HG03045 (cell line): ENCODE results near the gene KSR2.
"Not testable (repeated sequence)": the region's sequence is repeated elsewhere in the genome, so short reads cannot be mapped to it uniquely, and the experiment has no call there.

Experiments used
- ATAC-seq: cut with Tn5 transposase; IDR thresholded peaks from one replicate; pipeline ENCODE4 v1.9.1; 2021; ENCODE audit warnings: mild to moderate bottlenecking, moderate library complexity; ENCODE audit not compliant: unreplicated experiment

Gene KSR2

GRCh38 chr12:117968826-117969659, at the start of gene KSR2:
KSR2 (minus strand) TSS chr12:117968990; CDS start chr12:117968255, 735 bp downstream.
- ATAC-seq = peak; percentile 69

GRCh38 chr12:118017926-118018325, 49.1 kb upstream of the KSR2 start:
- no peak for ATAC-seq

- peak; percentile 99 for ATAC-seq
Observed at GRCh38 chr12:118016424-118017264, 47.9 kb upstream of the KSR2 start, which contains the start of gene RFC5. RFC5 (plus strand) TSS chr12:118016703; CDS start chr12:118016828, 125 bp downstream.

- no peak for ATAC-seq
Observed at GRCh38 chr12:118015944-118016343, 47.2 kb upstream of the KSR2 start.

GRCh38 chr12:118015306-118015705, 46.5 kb upstream of the KSR2 start:
- no peak for ATAC-seq

- ATAC-seq = no peak
Observed at GRCh38 chr12:118013283-118013682, 44.5 kb upstream of the KSR2 start.

- no peak for ATAC-seq
Observed at GRCh38 chr12:118011961-118012360, 43.2 kb upstream of the KSR2 start.

GRCh38 chr12:118011377-118011776, 42.6 kb upstream of the KSR2 start:
- no peak for ATAC-seq

GRCh38 chr12:118010903-118011302, 42.1 kb upstream of the KSR2 start:
- no peak for ATAC-seq

GRCh38 chr12:117999806-118000205, 31.0 kb upstream of the KSR2 start:
- ATAC-seq = not testable (repeated sequence)

- ATAC-seq = no peak
Observed at GRCh38 chr12:117998719-117999118, 29.9 kb upstream of the KSR2 start.

- no peak for ATAC-seq
Observed at GRCh38 chr12:117994551-117995438, 26.0 kb upstream of the KSR2 start.

- no peak for ATAC-seq
Observed at GRCh38 chr12:117986705-117987469, 18.1 kb upstream of the KSR2 start.

GRCh38 chr12:117985182-117985581, 16.4 kb upstream of the KSR2 start:
- no peak for ATAC-seq

GRCh38 chr12:117981267-117981666, 12.5 kb upstream of the KSR2 start:
- no peak for ATAC-seq

- no peak for ATAC-seq
Observed at GRCh38 chr12:117980616-117981015, 11.8 kb upstream of the KSR2 start.

- ATAC-seq = no peak
Observed at GRCh38 chr12:117977373-117977772, 8.6 kb upstream of the KSR2 start.

- no peak for ATAC-seq
Observed at GRCh38 chr12:117975006-117975405, 6.2 kb upstream of the KSR2 start.

- ATAC-seq = no peak
Observed at GRCh38 chr12:117972301-117972700, 3.5 kb upstream of the KSR2 start.

- ATAC-seq = no peak
Observed at GRCh38 chr12:117970334-117970733, 1.5 kb upstream of the KSR2 start.
